Measurements from ENCODE around the gene KLF13.

KLF13 gene

GRCh38 chr15:31300981-31301672 is 25.5 kb upstream of the KLF13 start:
- DNase-seq: no peak

- no peak for DNase-seq
Measured at GRCh38 chr15:31301673-31301990, 25.0 kb upstream of the KLF13 start.

GRCh38 chr15:31302029-31302657 is 24.5 kb upstream of the KLF13 start:
- no peak for DNase-seq

- no peak for DNase-seq
Measured at GRCh38 chr15:31302778-31303725, 23.6 kb upstream of the KLF13 start.

- no peak for DNase-seq
Measured at GRCh38 chr15:31303726-31304648, 22.6 kb upstream of the KLF13 start.

- DNase-seq: peak; percentile 47
Measured at GRCh38 chr15:31304751-31305365, 21.8 kb upstream of the KLF13 start.

GRCh38 chr15:31305375-31305774 is 21.3 kb upstream of the KLF13 start:
- DNase-seq: no peak

GRCh38 chr15:31305796-31306425 is 20.7 kb upstream of the KLF13 start:
- DNase-seq: no peak

GRCh38 chr15:31306426-31307269 is 20.0 kb upstream of the KLF13 start:
- DNase-seq: peak; percentile 69

- no peak for DNase-seq
Measured at GRCh38 chr15:31307270-31308184, 19.1 kb upstream of the KLF13 start.

GRCh38 chr15:31308185-31308639 is 18.4 kb upstream of the KLF13 start:
- no peak for DNase-seq

- DNase-seq: no peak
Measured at GRCh38 chr15:31309893-31310606, 16.6 kb upstream of the KLF13 start.

- no peak for DNase-seq
Measured at GRCh38 chr15:31311735-31312619, 14.7 kb upstream of the KLF13 start.

GRCh38 chr15:31313223-31313622 is 13.4 kb upstream of the KLF13 start:
- no peak for DNase-seq

- no peak for DNase-seq
Measured at GRCh38 chr15:31314380-31314779, 12.3 kb upstream of the KLF13 start.

GRCh38 chr15:31316135-31316795 is 10.4 kb upstream of the KLF13 start:
- no peak for DNase-seq

- DNase-seq: no peak
Measured at GRCh38 chr15:31317017-31317416, 9.6 kb upstream of the KLF13 start.
